Measurements from ENCODE around the gene PGAP6. TPM values are rescaled to one million over a fixed set of nuclear protein-coding genes. Genes with fewer than 3 reads are reported as not detected.
"Not testable (repeated sequence)": the region's sequence is repeated elsewhere in the genome, so short reads cannot be mapped to it uniquely, and the experiment has no call there.

Gene PGAP6
- total RNA-seq, 1 donor from 2014 or later = 102 TPM

DNA sequence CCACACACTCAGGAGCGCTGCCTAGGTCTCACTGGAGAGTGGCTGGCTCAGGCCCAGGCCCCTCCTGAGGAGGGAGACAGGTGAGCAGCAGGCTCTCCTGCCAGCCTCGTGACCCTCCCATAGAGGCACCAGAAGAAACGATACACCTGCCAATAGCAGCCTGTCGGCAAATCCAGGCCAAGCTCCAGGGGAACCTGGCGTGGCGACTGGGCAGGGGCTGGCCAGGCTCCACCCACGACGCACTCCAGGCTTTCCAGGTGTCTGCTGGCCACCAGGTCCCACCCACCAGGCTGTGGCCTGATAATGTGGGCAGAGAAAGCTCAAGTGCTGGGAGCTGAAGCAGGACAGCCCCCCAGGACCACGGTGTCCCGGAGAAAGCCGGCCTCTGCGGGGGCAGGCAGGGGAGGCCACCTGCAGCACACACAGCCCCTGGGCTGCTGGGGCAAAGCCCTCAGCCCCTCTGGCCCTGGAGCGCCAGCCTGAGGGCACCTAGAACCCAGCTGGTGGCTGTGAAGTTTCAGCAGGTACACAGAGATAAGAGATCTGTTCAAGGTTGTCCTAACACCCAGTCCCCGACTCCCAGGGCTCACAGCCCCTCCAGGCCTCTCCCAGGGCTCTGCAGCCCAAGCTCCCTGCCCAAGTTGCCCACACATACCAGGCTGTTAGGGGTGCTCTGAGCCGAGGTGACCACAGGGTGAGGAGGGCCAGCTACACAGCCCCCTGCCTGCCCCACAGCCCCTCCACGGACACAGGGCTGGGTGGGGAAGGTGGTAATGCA, 2.4 kb downstream of the PGAP6 start:
- DNase-seq (ENCODE audit: low read depth, low spot score) = no peak

DNA sequence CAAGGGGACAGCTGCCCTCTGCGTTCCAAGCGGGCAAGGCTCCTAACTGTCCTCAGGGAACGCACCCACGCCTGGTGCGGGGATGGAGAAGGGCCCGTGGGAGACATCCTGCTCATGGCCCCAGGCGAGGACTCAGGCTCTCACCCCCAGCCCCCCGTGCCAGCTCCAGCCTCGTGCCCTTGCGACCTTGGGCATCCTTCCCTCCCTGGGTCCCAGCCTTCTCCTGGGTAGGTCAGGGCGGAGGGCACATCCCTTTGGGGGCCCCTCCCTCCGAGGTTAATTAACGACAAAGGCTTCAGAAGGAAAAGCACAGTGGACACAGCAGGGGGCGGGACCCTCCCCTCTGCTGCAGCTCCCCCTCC, 3.0 kb downstream of the PGAP6 start:
- DNase-seq (ENCODE audit: low read depth, low spot score) = no peak

DNA sequence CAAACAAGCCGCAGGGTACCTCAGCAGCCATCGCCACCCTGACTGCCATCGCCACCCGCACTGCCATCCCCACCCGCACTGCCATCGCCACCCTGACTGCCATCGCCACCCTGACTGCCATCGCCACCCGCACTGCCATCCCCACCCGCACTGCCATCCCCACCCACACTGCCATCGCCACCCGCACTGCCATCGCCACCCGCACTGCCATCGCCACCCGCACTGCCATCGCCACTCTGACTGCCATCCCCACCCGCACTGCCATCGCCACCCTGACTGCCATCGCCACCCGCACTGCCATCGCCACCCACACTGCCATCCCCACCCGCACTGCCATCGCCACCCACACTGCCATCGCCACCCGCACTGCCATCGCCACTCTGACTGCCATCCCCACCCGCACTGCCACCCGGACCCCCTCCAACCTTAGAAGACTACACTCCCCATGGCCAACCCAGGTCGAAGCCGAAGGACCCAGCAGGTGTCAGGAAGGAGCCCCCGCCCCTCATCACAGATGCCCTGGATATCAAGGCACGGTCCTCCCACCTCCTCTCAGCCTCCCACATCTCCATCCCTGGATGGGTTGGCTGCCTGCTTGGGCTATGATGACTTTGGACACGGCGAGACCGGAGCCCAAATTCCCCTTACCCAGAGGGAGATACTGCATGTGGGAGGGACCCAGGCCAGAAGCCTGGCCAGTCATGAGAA, 3.5 kb downstream of the PGAP6 start:
- DNase-seq (ENCODE audit: low read depth, low spot score) = not testable (repeated sequence)

DNA sequence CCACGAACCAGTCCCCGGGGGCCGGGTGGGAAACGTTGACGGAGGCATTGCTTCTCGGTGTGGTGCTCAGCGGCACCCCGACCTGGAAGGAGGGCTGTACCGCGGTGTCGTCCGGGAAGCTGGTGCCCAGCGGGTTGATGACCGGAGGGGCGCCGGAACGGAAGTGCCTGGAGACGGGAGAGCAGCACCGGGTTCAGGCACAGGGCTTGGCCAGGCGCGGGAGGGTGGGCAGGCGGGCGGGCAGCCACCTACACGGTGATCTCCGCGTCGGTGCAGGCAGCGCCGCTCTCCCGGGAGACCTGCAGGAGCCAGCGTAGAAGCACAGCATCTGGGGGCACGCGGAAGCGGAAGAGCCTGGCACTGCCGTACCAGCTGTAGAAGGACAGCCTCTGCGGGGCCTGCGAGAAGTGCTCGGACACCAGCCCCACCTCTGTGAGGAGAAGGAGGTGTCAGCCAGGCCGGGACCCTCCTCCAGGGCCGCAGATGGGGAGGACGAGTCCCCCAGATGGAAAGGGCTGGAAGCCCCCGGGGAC, 4.3 kb downstream of the PGAP6 start:
- DNase-seq (ENCODE audit: low read depth, low spot score) = no peak

DNA sequence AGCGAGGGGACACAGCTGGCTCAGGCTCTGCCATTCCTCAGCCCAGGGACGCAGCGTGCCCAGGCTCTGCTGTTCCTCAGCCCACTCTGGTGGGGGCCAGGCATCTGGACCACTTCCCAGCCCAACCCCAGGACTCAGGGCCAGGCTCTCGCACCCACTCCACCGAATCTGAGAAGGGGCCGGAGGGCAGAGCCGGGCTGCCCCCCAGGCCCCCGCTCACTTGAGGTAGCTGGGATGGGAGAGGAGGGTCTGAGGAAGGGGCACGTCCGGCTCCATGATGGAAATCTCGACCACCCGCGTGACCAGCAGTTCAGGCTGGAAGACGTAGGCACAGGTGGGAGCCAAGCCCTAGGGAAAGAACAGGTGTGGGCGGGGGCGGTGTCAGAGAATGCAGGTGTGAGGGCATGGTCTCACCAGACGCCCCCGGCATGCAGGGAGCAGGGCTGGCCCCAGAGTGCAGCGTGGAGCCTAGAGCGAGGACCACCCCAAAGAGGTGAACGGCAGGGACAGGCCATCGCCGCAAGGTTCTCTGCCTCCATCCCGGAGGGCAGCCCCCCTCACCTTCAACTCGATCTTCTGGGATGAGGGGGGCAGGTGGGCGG, 4.9 kb downstream of the PGAP6 start:
- DNase-seq (ENCODE audit: low read depth, low spot score) = no peak

DNA sequence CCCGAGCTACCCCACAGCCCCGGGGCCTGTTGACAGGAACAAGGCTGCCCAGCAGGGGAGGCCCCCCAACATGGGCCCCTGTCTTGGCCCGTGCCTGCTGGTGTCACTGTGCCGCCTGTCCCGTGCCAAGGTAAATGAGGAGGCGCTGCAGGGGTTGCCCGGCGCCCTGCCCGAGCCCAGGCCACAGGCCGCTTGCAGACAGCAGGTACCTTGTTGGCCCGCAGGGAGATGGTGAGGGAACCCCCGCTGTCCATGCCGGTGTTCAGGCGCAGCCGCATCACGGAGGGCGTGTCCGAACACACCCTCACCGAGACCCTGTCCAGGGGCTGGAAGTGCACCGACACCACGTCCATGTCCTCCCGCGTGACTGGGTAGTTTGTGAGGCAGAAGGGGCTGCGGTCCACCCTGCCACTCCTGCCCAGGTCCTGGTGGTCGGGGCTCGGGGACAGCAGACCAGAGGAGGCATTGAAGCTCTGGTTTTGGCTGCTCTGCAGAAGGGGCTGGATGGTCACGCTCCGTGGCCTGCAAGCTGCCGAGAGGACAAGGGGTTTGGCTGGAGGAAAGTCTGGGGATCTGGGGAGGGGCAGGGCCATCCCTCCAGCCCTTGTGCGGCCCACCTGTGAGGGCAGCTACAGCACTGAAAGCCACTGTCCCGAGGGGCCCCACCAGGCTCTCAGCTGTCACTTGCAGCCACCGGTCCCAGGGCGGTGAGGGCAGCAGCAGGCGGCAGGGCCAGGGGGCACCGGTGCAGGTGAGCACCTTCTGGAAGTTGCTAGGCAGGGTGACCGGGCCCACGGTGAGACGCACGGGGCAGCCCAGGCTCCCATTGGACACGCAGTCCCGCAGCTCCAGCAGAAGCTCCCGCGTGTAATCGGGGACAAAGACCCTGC, 5.6 kb downstream of the PGAP6 start:
- no peak for DNase-seq (ENCODE audit: low read depth, low spot score)

DNA sequence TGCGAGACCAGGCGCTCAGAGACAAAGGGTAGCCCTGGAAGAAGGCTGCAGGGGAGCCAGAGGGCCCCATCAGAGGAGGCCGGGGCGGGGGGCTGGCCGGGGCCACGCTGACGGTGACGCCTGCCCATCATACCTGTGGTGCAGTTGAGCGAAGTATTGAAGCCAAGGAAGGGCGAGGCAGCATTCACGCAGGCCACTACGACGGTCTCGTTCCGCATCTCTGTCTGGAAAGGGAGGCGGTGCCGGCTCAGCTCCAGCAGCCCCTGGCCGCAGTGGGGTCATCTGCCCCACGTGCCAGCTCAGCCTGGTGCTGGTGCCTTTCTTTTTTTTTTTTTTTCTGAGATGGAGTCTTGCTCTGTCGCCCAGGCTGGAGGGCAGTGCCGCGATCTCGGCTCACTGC, 6.6 kb downstream of the PGAP6 start:
- no peak for DNase-seq (ENCODE audit: low read depth, low spot score)

DNA sequence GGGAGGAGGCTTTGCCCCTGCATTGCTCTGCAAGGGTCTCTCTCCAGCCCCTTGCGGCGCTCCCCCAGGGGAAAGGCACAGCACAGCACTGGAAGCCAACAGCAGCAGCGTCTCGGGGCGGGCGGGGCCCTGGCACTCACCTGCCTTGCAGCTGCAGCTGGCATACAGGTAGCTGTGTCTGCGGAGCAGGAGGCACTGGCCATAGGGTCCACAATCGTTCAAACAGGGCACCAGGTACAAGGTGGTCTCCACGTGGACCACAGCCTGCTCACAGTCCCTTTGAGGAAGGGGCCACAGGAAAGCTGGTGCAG, 7.2 kb downstream of the PGAP6 start:
- DNase-seq (ENCODE audit: low read depth, low spot score) = no peak

DNA sequence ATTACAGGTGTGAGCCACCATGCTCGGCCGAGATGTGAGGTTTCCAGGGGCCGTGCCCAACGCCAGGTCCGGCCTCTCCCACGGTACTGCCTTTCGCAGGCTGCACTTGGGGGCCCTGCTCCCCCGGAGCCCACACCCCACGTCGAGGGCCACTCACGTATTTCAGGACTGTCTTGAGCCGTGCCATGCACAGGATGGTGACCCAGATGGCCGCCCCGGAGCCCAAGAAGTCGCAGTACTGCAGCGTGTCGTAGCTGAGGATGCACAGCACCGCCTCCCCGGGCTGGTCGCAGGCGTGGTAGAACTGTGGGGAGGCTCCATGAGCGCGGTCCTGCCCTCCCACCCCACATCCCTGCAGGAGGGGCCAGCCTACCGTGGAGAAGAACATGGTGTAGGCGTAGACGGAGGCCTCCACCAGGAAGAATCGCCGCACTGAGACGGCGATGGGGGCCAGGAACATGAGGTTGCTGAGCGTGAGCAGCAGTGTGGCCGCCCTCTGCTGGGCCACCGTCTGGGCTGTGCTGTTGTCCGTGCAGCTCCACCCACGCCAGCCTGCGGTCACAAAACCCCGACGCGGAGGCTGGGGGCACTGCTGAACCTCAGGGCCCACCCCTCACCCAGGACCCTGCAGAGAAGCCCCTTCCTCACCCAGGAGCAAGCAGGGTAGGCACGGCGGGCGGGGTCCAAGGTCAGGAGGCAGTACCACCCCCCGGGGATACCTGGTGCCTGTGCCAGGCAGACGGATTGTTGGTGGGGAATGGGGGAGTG, 7.7 kb downstream of the PGAP6 start:
- no peak for DNase-seq (ENCODE audit: low read depth, low spot score)

DNA sequence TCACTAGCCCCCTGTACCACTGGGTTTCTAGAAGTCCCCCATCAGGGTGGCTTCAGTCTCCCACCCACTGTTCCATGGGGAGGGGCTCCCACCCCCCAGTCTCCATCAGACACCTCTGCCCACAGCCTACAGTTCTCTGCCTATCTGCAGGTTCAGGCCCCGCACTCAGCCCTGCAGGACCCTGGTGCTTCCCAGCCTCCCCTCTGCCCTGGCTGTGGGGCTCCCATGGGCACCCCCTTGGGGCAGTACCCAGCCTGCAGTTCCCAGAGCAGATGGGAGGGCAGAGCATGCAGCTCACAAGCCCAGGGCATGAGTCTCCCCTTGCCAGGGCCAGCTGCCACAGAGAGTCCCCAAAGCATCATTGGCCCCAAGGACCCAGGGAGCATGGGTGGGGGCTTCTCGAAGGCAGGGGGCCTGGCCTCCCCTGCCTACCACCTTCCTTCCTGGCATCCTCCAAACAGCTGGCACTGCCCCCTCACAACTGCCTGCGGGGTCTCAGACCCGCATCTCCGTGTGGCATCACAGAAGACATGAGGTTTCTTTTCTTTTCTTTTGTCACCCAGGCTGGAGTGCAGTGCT, 8.7 kb downstream of the PGAP6 start:
- DNase-seq (ENCODE audit: low read depth, low spot score) = no peak

DNA sequence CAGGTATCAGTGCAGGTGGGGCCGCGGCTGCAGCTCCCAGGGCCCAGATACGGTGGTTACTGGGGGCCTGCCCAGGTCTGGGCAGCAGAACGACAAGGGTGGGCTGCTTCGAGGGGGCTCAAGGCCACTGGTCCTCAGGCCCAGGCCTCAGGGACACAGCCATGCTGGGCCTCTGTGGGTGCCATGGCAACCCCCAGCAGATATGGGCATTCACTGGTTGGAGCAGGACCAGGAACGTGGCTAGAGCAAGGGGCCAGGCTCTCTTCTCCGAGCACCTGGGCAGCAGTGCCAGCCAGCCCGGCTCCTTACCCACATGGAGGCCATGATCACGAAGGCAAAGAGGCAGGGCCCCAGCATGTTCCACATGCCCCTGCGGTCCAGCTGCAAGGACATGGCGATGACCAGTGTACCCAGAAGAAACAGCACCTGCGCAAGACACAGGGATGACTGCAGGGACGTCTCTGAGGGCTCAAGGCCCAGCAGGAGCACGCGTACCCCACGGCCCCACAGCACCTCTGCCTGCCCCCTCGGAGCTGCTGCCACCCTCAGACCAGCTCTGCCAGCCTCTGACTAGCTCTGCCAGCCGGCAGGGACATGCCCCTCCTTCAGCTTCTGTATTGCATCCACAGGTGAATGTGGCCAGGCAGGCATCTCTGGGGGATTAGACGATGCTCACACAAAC, 9.3 kb downstream of the PGAP6 start:
- DNase-seq (ENCODE audit: low read depth, low spot score) = no peak

DNA sequence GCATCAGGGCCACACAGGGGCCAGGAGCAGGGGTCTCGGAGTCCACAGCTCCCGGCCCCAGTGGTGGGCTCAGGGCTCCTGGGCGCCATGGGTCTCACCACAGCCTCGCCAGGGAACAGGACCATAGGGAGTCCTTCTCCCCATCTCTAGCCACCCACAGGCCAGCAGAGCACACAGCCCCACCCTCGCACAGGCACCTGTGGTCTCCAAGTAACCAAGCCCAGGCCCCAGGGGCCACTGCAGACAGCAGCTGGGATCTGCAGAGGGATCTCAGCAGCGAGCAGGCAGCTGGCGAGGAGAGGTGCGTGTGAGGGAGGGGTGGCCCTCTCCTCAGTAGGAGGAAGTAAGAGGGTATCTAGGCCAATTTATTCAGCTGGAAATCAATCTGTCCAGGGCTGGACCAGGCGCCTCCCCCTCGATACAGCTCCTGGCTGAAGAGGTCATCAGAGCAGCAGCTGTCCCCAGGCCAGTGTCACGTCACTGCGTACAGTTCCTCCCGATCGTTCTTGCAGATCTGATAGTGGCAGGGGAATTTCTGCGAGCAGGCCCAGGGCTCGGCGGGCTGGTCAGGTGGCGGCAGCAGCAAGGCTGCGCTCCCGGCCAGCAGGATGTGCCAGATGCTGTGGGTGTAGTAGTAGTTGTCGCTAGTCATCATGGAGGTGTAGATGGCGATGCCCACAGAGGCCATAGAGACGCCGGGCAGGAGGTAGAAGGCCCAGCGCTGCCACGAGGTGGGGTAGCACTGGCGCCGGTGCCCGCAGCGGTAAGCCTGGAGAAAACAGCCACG, 10.1 kb downstream of the PGAP6 start:
- no peak for DNase-seq (ENCODE audit: low read depth, low spot score)

DNA sequence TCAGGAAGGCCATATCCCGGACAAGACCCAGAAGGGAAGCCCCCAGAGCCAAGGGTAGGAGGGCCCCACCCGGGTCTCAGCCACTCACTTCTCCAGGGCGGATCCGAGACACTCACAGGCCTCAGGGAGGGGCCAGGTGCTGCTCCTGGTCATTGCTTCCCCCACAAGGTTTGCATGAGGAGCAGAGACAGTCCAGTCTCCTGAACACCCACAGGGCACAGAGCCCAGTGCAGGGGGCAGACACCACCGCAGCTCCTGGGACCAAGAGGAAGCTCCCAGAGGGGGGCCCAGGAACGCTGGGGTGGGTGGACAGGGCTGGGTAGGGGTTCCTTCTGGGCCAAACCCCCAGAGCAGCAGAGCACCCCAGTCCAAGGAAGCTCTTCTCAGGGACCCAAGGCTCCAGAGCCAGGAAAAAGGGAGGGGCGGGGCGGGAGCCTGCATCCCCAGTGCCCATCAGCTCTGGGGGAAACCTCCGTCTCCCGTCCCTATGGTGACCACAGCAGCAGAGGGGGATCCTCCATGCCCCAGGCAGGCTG, 10.7 kb downstream of the PGAP6 start:
- no peak for DNase-seq (ENCODE audit: low read depth, low spot score)

DNA sequence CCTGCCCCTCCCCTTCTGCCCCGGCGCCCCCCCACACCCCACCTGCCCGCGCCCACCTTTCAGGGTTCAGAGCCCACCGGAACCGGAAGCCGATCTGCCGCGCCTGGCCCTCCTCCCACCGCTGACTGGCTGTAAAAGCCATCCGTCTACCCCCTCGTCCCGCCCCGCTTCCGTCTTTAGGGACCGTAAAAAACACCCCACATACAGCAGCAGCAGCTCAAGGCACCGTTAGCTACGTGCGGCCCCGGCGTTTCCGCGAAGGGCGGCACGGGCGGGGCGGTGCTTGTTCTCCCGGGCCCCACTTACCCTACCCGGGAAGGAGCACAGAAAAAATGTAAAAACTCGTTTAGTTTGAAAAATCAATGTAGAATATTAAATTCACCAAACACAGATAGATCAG, 11.3 kb downstream of the PGAP6 start, which contains the start of gene MRPL28:
TSS of gene MRPL28 (minus strand) at position 96 of the 400 bp plus-strand sequence. CDS start 320 bp downstream, outside the sequence.
- DNase-seq (ENCODE audit: low read depth, low spot score) = peak; percentile 86

DNA sequence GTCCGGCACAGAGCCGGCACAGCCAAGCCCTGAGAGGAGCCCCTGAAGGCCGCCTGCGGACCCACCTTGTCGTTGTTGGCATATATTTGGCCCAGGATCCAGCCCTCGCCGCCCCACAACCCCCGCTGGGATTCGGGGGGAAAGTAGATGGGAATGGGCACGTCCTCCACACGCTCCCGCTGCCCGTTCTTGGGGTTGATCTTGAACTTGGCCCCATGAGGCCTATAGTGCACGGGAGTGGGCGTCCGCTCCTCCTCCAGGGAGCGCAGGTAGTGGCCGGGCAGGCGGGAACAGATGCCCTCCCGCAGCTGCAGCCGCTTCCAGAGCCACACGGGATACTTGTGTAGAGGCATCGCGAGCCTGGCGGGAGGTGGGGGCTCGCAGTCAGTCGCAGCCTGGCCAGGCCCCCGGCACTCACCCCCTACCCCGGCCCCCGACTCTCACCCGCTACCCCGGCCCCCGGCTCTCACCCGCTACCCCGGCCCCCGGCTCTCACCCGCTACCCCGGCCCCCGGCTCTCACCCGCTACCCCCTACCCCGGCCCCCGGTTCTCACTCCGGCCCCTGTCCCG, 11.8 kb downstream of the PGAP6 start:
- no peak for DNase-seq (ENCODE audit: low read depth, low spot score)

DNA sequence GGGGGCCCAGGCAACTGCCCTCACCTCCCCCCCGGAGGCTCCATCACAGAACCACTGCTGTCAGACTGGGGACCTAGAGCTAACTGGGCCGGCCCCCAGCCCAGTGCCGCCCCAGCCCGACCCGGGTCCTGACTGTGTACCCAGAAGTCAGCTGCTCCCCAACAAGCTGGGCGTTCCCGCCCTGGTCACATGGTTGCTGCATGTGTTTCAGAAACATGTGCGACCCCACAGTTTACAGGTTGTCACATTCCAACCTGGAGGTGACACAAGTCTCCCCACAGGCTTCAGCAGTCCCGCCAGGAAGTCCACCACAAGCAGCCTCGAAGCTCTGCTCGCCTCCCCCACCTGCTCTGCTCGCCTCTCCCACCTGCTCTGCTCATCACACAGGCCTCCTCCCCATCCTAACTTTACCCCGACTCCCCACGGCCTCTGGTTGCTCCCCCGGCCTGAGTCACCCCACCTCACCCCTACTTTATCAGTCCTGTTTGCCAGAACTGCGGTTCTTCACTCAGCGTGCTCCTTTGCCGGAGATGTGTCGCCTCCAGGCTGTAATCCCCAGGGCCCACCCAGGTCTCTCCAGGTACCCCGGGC, 12.4 kb downstream of the PGAP6 start:
- no peak for DNase-seq (ENCODE audit: low read depth, low spot score)

DNA sequence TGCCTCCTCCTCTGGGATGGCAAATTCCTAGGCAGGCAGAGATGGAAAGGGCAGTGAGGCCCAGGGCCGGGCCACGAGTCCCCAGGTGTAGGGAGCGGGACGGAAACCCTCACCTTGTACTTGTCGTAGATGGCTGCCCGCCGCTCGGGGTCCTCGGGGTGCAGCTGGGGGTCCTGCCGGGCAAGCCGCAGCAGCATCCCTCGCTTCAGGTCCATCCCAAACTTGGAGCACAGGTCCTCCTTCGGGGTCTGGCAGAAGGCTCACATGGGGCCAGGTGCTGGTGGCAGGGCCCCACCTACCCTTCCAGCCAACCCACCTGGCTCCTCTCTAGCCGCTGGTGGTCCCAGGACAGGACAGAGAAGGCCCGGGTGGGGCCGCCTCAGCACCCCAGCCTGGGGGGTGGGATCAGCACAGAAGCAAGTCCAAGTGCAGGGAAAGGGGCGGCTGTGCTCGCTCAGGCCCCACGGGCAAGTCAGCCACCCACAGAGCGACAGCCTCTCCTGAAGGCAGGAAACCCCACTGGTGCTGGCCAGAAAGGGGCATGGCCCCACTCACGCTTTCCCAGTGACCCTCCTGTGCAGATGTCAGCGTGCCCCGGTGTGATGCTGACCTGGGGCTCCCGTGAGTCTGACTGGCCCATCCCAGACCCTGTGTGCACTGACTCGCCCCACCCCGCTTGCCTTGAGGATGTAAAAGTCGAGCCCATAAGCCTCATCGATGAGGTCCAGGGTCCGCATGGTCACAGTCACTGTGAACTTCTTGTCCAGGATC, 13.2 kb downstream of the PGAP6 start:
- no peak for DNase-seq (ENCODE audit: low read depth, low spot score)
